VCaP (cell line): ENCODE measurements around the gene ADGRB2.

Source experiments
- H3K27ac ChIP-seq: fragments of 450-650 bp; 2 replicates; pipeline ENCODE4 v1.5.1; 2017
- CTCF ChIP-seq: fragments of 450-650 bp; conservative IDR thresholded peaks from 2 replicates; pipeline ENCODE4 v1.5.1; 2017; ENCODE audit warnings: mild to moderate bottlenecking, moderate library complexity

Gene ADGRB2

GRCh38 chr1:31725777-31726535, 38.2 kb downstream of the ADGRB2 start:
- no peak for TF ChIP-seq CTCF
- H3K27ac ChIP-seq, result no peak overlapping the region

GRCh38 chr1:31725134-31725533, 39.0 kb downstream of the ADGRB2 start:
- H3K27ac ChIP-seq, result 0 out of 2 replicates have a peak overlapping the region, but pooled peaks have one; percentile 16
- no peak for TF ChIP-seq CTCF

- TF ChIP-seq CTCF, result no peak
Measured at GRCh38 chr1:31723828-31724359, 40.2 kb downstream of the ADGRB2 start.

GRCh38 chr1:31718327-31718897, 45.7 kb downstream of the ADGRB2 start:
- no peak for TF ChIP-seq CTCF
- H3K27ac ChIP-seq, result no peak overlapping the region

More at GRCh38 chr1:31723828-31724359, 40.2 kb downstream of the ADGRB2 start:
- no peak overlapping the region for H3K27ac ChIP-seq

GRCh38 chr1:31717341-31717740, 46.8 kb downstream of the ADGRB2 start:
- H3K27ac ChIP-seq, result no peak overlapping the region
- no peak for TF ChIP-seq CTCF

- peak; percentile 41 for TF ChIP-seq CTCF
- peak overlapping the region; percentile 49; the same call in 1 of the 2 replicates for H3K27ac ChIP-seq
Measured at GRCh38 chr1:31715873-31716220, 48.3 kb downstream of the ADGRB2 start.

GRCh38 chr1:31715087-31715872, 48.9 kb downstream of the ADGRB2 start:
- peak overlapping the region; percentile 49 for H3K27ac ChIP-seq
- peak; percentile 86 for TF ChIP-seq CTCF
